ENCODE measurements around the gene IDH1. TPM values are rescaled to one million over a fixed set of nuclear protein-coding genes. Genes with fewer than 3 reads are reported as not detected.

Gene IDH1
- total and polyA plus RNA-seq, 4 donors = 63.7 to 160 (median 85.2) TPM

- 90 to 94% methylated on average over 8 of the region's 8 CpGs for WGBS, 2 donors
- Histone ChIP-seq H3K9ac (ENCODE audit: insufficient read depth in 1 of 2, low read length in 2 of 2) (no peak overlapping the region), H3K27me3 (ENCODE audit: control insufficient read depth in 3 of 3, insufficient read depth in 3 of 3, low read length in 2 of 3) (no peaks in the 10 kb centered on the region), H3K36me3 (ENCODE audit: control insufficient read depth in 4 of 4, insufficient read depth in 4 of 4, low read length in 4 of 4) (no peaks in the 10 kb centered on the region), H3K4me3 (no peak overlapping the region), H3K9me3 (ENCODE audit: control insufficient read depth in 4 of 4, insufficient read depth in 3 of 4, low read length in 3 of 4) (no peaks in the 10 kb centered on the region), H3K4me1 (ENCODE audit: control insufficient read depth in 5 of 5, insufficient read depth in 5 of 5, low read length in 5 of 5) (no peaks in the 10 kb centered on the region), H3K27ac (ENCODE audit: low read depth in 1 of 2, low read length in 1 of 2) (no peak overlapping the region)
- no peak for DNase-seq
- TF ChIP-seq CTCF (IDR thresholded peaks at IDR 0.05; ENCODE audit: control extremely low read depth, extremely low read depth) = no peak
- no peak for ATAC-seq (ENCODE audit: insufficient read depth, low FRiP score)
These were observed 62.1 kb downstream of the IDH1 start for GRCh38 chr2:208192611-208193236.

DNA sequence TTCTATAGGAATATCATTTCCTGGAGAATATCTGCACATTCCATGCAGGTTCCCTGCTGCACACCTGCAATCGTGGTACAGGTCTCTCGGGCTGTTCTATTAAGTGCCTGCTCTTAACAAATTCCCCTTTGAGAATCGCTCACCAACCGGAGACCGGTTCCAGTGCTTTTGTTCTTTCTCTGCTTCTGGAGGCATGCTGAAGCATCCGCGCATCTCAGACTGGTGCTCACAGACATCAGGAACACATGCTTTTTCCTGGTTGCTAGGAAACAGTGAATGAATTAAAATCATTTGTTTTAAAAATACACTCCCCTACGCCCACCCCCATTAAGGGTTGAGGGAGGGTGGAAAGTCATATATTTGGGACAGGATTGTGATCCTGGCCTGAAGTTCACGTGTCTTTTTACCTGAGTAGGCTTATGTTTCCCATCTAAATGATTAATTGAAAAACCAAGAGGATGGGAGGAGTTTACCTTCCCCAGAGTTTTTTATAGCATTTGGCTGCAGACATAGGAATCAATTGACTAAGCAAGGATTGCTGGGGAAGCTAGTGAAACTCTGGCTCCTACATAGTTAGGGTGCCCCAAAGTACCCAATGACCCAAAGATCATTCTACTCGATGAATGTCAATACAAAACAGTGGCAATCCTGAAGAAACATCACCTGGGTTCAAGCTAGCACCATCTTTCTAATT is 64.9 kb downstream of the IDH1 start, which contains the start of gene C2orf80:
C2orf80 (minus strand) TSS at position 221 of the 694 bp plus-strand sequence. CDS start 3,044 bp downstream, outside the sequence.
- no peaks in the 10 kb centered on the region for H3K9me3 ChIP-seq (ENCODE audit: control insufficient read depth in 4 of 4, insufficient read depth in 3 of 4, low read length in 3 of 4)
- no peak within 1 kb of the TSS for H3K27ac ChIP-seq (ENCODE audit: low read depth in 1 of 2, low read length in 1 of 2)
- H3K4me1 ChIP-seq (ENCODE audit: control insufficient read depth in 5 of 5, insufficient read depth in 5 of 5, low read length in 5 of 5) = no peaks in the 10 kb centered on the region
- no peak for ATAC-seq (ENCODE audit: insufficient read depth, low FRiP score)
- TF ChIP-seq CTCF (IDR thresholded peaks at IDR 0.05; ENCODE audit: control extremely low read depth, extremely low read depth) = no peak
- H3K27me3 ChIP-seq (ENCODE audit: control insufficient read depth in 3 of 3, insufficient read depth in 3 of 3, low read length in 2 of 3) = peaks cover 0 to 5% (median 2%) of the 10 kb centered on the region in 3 donors
- no peak within 1 kb of the TSS for H3K4me3 ChIP-seq
- 71 to 90% methylated on average over 10 of the region's 10 CpGs for WGBS, 2 donors
- DNase-seq = peak in 1 of 3 donors; percentile 30
- H3K36me3 ChIP-seq (ENCODE audit: control insufficient read depth in 4 of 4, insufficient read depth in 4 of 4, low read length in 4 of 4) = no peaks in the 10 kb centered on the region
- H3K9ac ChIP-seq (ENCODE audit: insufficient read depth in 1 of 2, low read length in 2 of 2) = no peak within 1 kb of the TSS

DNA sequence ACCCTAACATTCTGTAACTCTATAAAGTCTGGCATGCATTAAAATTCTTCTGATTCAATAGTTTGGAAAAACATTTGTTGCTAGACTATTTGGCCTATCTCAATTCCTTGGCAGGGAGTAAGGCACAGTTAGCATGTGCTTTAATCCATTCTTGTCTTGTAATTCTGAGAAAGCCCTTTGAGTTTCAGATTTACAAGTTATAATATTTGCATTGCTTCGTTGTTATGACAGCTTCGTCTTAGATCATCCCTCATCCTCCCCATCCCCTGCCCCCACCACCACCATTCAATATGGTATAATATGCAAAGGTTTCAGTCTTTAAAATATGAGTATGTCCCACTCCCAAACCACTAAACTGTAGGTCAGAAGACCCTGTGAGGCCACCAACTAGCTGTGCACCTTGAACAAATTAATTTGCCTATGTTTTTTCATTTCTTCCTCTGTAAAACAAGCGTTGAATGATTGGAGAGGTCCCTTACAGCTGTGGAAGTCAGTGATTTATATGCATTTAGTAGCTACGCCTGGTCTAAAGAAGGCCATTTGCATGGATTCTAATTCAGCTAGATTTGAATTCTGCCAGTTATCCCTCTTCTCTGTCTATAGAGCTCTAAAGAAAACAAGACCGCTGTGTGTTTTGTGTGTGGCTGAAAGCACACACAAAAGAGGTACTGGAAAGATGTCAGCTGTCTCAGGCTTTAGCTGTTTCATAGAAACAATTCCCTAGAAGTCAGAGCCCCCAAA is 65.6 kb downstream of the IDH1 start:
- WGBS, 2 donors = 87 to 88% methylated on average over 5 of the region's 5 CpGs
- no peak for TF ChIP-seq CTCF (IDR thresholded peaks at IDR 0.05; ENCODE audit: control extremely low read depth, extremely low read depth)
- Histone ChIP-seq H3K27me3 (ENCODE audit: control insufficient read depth in 3 of 3, insufficient read depth in 3 of 3, low read length in 2 of 3) (peaks cover 0 to 12% (median 3%) of the 10 kb centered on the region in 3 donors), H3K9me3 (ENCODE audit: control insufficient read depth in 4 of 4, insufficient read depth in 3 of 4, low read length in 3 of 4) (no peaks in the 10 kb centered on the region), H3K27ac (ENCODE audit: low read depth in 1 of 2, low read length in 1 of 2) (no peak overlapping the region), H3K4me1 (ENCODE audit: control insufficient read depth in 5 of 5, insufficient read depth in 5 of 5, low read length in 5 of 5) (peaks cover 0 to 5% (median 0%) of the 10 kb centered on the region in 5 donors), H3K36me3 (ENCODE audit: control insufficient read depth in 4 of 4, insufficient read depth in 4 of 4, low read length in 4 of 4) (no peaks in the 10 kb centered on the region), H3K4me3 (no peak overlapping the region), H3K9ac (ENCODE audit: insufficient read depth in 1 of 2, low read length in 2 of 2) (no peak overlapping the region)
- DNase-seq (no peak), ATAC-seq (ENCODE audit: insufficient read depth, low FRiP score) (no peak)
